Testis (tissue), 2 donors: ENCODE data around the gene PCDHB7.
"Not testable (repeated sequence)": the region's sequence is repeated elsewhere in the genome, so short reads cannot be mapped to it uniquely, and the experiment has no call there.

Source experiments
- POLR2A ChIP-seq: fragments of 450-650 bp; IDR thresholded peaks from one replicate; pipeline ENCODE4 v1.6.1; 2017; ENCODE audit warnings: antibody characterized with exemption, mild to moderate bottlenecking, moderate library complexity
- TF ChIP-seq, protein P1 (sequence below), 3 experiments: fragments of 450-650 bp in 2 of 3; fragments of 200-600 bp in 1 of 3; sonication (generic) in 1 of 3; IDR thresholded peaks; one replicate each; pipeline ENCODE4 v1.5.1; 2016 to 2019; ENCODE audit warnings: antibody characterized with exemption in 3 of 3, mild to moderate bottlenecking in 2 of 3, moderate library complexity in 1 of 3

DNA sequence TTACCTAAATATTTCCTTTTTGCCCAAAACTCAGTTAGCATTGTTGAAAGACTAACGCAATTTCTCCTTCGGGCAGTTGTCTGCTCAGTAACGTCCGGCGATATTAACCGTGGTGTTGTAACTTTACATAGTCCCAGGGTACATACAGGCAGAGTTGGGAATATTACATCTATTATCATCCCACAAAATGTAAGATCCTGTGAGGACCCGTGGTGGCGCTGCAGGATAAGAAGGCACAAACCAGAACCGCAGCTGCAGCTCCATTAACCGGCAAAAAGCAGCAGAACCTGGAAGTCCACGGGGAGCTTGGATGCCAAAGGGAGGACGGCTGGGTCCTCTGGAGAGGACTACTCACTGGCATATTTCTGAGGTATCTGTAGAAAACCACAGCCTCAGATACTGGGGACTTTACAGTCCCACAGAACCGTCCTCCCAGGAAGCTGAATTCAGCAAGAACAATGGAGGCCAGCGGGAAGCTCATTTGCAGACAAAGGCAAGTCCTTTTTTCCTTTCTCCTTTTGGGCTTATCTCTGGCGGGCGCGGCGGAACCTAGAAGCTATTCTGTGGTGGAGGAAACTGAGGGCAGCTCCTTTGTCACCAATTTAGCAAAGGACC lies 5.2 kb downstream of the PCDHB7 start, which contains the start of gene PCDHB8:
- TF ChIP-seq, protein P1, sequence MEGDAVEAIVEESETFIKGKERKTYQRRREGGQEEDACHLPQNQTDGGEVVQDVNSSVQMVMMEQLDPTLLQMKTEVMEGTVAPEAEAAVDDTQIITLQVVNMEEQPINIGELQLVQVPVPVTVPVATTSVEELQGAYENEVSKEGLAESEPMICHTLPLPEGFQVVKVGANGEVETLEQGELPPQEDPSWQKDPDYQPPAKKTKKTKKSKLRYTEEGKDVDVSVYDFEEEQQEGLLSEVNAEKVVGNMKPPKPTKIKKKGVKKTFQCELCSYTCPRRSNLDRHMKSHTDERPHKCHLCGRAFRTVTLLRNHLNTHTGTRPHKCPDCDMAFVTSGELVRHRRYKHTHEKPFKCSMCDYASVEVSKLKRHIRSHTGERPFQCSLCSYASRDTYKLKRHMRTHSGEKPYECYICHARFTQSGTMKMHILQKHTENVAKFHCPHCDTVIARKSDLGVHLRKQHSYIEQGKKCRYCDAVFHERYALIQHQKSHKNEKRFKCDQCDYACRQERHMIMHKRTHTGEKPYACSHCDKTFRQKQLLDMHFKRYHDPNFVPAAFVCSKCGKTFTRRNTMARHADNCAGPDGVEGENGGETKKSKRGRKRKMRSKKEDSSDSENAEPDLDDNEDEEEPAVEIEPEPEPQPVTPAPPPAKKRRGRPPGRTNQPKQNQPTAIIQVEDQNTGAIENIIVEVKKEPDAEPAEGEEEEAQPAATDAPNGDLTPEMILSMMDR (IDR thresholded peaks at IDR 0.05): peak in 1 of 3 experiments; percentile 20
- TF ChIP-seq POLR2A: not testable (repeated sequence)
